Mesenchymal stem cell (in vitro differentiated cells and primary cell): Measurements from ENCODE around the gene DPF3.
A peak's percentile ranks its signal among the peaks of the same experiment; 100 is the strongest.

Experiments used
- DNase-seq: peaks from one replicate; pipeline ENCODE4 v3.0.0-alpha.2; 2013
- H2AFZ ChIP-seq: one replicate; pipeline ENCODE4 v1.6.1; 2013; ENCODE audit warnings: low read depth, mild to moderate bottlenecking, control low read depth, inconsistent platforms, low read length, moderate library complexity
- H2AK5ac ChIP-seq: 2 replicates; pipeline ENCODE4 v1.6.1; 2013; ENCODE audit warnings: low read length, moderate library complexity, mild to moderate bottlenecking, inconsistent platforms; ENCODE audit not compliant: severe bottlenecking
- H2BK120ac ChIP-seq: one replicate; pipeline ENCODE4 v1.6.1; 2013; ENCODE audit warnings: low read depth, mild to moderate bottlenecking, inconsistent platforms, low read length, moderate library complexity
- H2BK12ac ChIP-seq, 2 experiments: one replicate each; pipeline ENCODE4 v1.6.1; 2013; ENCODE audit warnings: inconsistent platforms in 2 of 2, low read length in 2 of 2, mild to moderate bottlenecking in 2 of 2, moderate library complexity in 2 of 2, control low read depth in 1 of 2
- H2BK15ac ChIP-seq: one replicate; pipeline ENCODE4 v1.6.1; 2013; ENCODE audit warnings: mild to moderate bottlenecking, low read depth, inconsistent platforms; ENCODE audit not compliant: poor library complexity, severe bottlenecking
- H2BK5ac ChIP-seq: 2 replicates; pipeline ENCODE4 v1.6.1; 2013; ENCODE audit warnings: low read depth, mild to moderate bottlenecking, low read length, control low read depth, inconsistent platforms; ENCODE audit not compliant: poor library complexity, severe bottlenecking
- H3K14ac ChIP-seq, 2 experiments: one replicate each; pipeline ENCODE4 v1.6.1; 2013; ENCODE audit warnings: inconsistent platforms in 2 of 2, low read length in 2 of 2, control low read depth in 1 of 2, mild to moderate bottlenecking in 1 of 2, moderate library complexity in 1 of 2
- H3K18ac ChIP-seq, 2 experiments: one replicate each; pipeline ENCODE4 v1.6.1; 2013; ENCODE audit warnings: inconsistent platforms in 2 of 2, low read length in 2 of 2, control low read depth in 1 of 2, low read depth in 1 of 2, mild to moderate bottlenecking in 1 of 2
- H3K23ac ChIP-seq, 2 experiments: one replicate each; pipeline ENCODE4 v1.6.1; 2013; ENCODE audit warnings: inconsistent platforms in 2 of 2, low read length in 2 of 2, mild to moderate bottlenecking in 2 of 2, moderate library complexity in 2 of 2, control low read depth in 1 of 2
- H3K27ac ChIP-seq: 2 replicates; pipeline ENCODE4 v1.5.1; 2013; ENCODE audit warnings: mild to moderate bottlenecking, moderate library complexity, low read length, control low read depth, inconsistent platforms; ENCODE audit not compliant: poor library complexity, severe bottlenecking
- H3K27me3 ChIP-seq, 2 experiments: 2 replicates each; pipeline versions ENCODE4 v1.6.1 to v1.7.0; 2013; ENCODE audit warnings: low read length in 2 of 2, mild to moderate bottlenecking in 2 of 2, moderate library complexity in 2 of 2, control low read depth in 1 of 2, inconsistent platforms in 1 of 2; ENCODE audit not compliant: control insufficient read depth in 1 of 2, insufficient read depth in 1 of 2
- H3K36me3 ChIP-seq, 2 experiments: 2 replicates each; pipeline versions ENCODE4 v1.6.1 to v1.7.0; 2013; ENCODE audit warnings: low read length in 2 of 2, control low read depth in 1 of 2, inconsistent platforms in 1 of 2, low read depth in 1 of 2, mild to moderate bottlenecking in 1 of 2; ENCODE audit not compliant: insufficient read depth in 2 of 2, control insufficient read depth in 1 of 2
- H3K4ac ChIP-seq, 2 experiments: one replicate each; pipeline ENCODE4 v1.6.1; 2013; ENCODE audit warnings: inconsistent platforms in 2 of 2, low read length in 2 of 2, mild to moderate bottlenecking in 2 of 2, moderate library complexity in 2 of 2, control low read depth in 1 of 2, low read depth in 1 of 2
- H3K4me1 ChIP-seq: 2 replicates; pipeline ENCODE4 v1.6.1; 2013; ENCODE audit warnings: low read depth, low read length, control low read depth; ENCODE audit not compliant: control insufficient read depth, insufficient read depth
- H3K4me2 ChIP-seq: 2 replicates; pipeline ENCODE4 v1.6.1; 2013; ENCODE audit warnings: low read length, mild to moderate bottlenecking, inconsistent platforms; ENCODE audit not compliant: poor library complexity, severe bottlenecking
- H3K4me3 ChIP-seq, 2 experiments: 2 replicates each; pipeline versions ENCODE4 v1.5.1 to v1.7.0; 2013; ENCODE audit warnings: low read length in 2 of 2, mild to moderate bottlenecking in 2 of 2, control low read depth in 1 of 2, low read depth in 1 of 2; ENCODE audit not compliant: insufficient read depth in 1 of 2
- H3K79me1 ChIP-seq: replicated peaks from 2 replicates; pipeline ENCODE4 v1.6.1; 2013; ENCODE audit warnings: mild to moderate bottlenecking, control low read depth, low read length, inconsistent platforms; ENCODE audit not compliant: poor library complexity, severe bottlenecking
- H3K9ac ChIP-seq: 2 replicates; pipeline ENCODE4 v1.7.0; 2013; ENCODE audit warnings: mild to moderate bottlenecking, low read length, moderate library complexity
- H3K9me3 ChIP-seq: 2 replicates; pipeline ENCODE4 v1.7.0; 2013; ENCODE audit warnings: mild to moderate bottlenecking, low read length; ENCODE audit not compliant: control insufficient read depth
- H4K8ac ChIP-seq: one replicate; pipeline ENCODE4 v1.6.1; 2013; ENCODE audit warnings: inconsistent platforms, mild to moderate bottlenecking, low read length, moderate library complexity
- H4K91ac ChIP-seq: one replicate; pipeline ENCODE4 v1.6.1; 2013; ENCODE audit warnings: mild to moderate bottlenecking, low read length, inconsistent platforms
- WGBS: methylation state at CpG from one replicate; pipeline ENCODE4 v1.1.7; 2013; ENCODE audit warnings: mixed read lengths; 5-methylcytosine and 5-hydroxymethylcytosine counted together

Gene DPF3

GRCh38 chr14:72731252-72732020 is 162.5 kb downstream of the DPF3 start:
- Histone ChIP-seq H3K18ac (no peak overlapping the region), H2AK5ac (no peak overlapping the region), H4K8ac (no peak overlapping the region), H3K9me3 (no peaks in the 10 kb centered on the region), H4K91ac (peak overlapping the region; percentile 35), H3K14ac (no peak overlapping the region), H3K4me2 (no peak overlapping the region), H2BK15ac (no peak overlapping the region), H3K27me3 (peaks cover 0 to 12% of the 10 kb centered on the region in 2 experiments), H3K23ac (no peak overlapping the region), H3K4me3 (no peak overlapping the region), H2BK120ac (no peak overlapping the region), H3K36me3 (peaks cover 10 to 33% of the 10 kb centered on the region in 2 experiments), H3K27ac (no peak overlapping the region), H2BK12ac (no peak overlapping the region), H3K79me1 (peaks cover 44% of the 10 kb centered on the region), H2BK5ac (no peak overlapping the region), H3K4ac (no peak overlapping the region), H3K9ac (no peak overlapping the region), H3K4me1 (peaks cover 4% of the 10 kb centered on the region), H2AFZ (no peak overlapping the region)
- DNase-seq, result no peak
- whole genome bisulfite sequencing, result 91% methylated on average over 16 of the region's 18 CpGs

GRCh38 chr14:72730468-72730867 is 163.4 kb downstream of the DPF3 start:
- Histone ChIP-seq H3K36me3 (peaks cover 10 to 38% of the 10 kb centered on the region in 2 experiments), H3K4me2 (no peak overlapping the region), H2BK12ac (no peak overlapping the region), H2AK5ac (no peak overlapping the region), H3K27ac (no peak overlapping the region), H3K9ac (no peak overlapping the region), H3K18ac (no peak overlapping the region), H3K23ac (no peak overlapping the region), H3K27me3 (peaks cover 0 to 12% of the 10 kb centered on the region in 2 experiments), H3K79me1 (peaks cover 45% of the 10 kb centered on the region), H2BK5ac (no peak overlapping the region), H2BK120ac (no peak overlapping the region), H3K9me3 (no peaks in the 10 kb centered on the region), H3K4me3 (no peak overlapping the region), H4K8ac (no peak overlapping the region), H2BK15ac (no peak overlapping the region), H3K14ac (no peak overlapping the region), H4K91ac (no peak overlapping the region), H2AFZ (no peak overlapping the region), H3K4ac (no peak overlapping the region), H3K4me1 (peaks cover under 1% of the 10 kb centered on the region)
- 100% methylated on average over 1 of the region's 4 CpGs for WGBS
- DNase-seq, result no peak

GRCh38 chr14:72726444-72726843 is 167.5 kb downstream of the DPF3 start:
- Histone ChIP-seq H3K9ac (no peak overlapping the region), H3K4me3 (no peak overlapping the region), H2BK12ac (peak overlapping the region in 1 of 2 experiments; percentile 17), H3K14ac (peak overlapping the region in 1 of 2 experiments; percentile 85), H3K4ac (peak overlapping the region in 1 of 2 experiments; percentile 29), H3K4me1 (no peaks in the 10 kb centered on the region), H4K8ac (peak overlapping the region; percentile 25), H2AFZ (no peak overlapping the region), H3K4me2 (no peak overlapping the region), H2BK5ac (no peak overlapping the region), H2BK120ac (no peak overlapping the region), H3K9me3 (no peaks in the 10 kb centered on the region), H3K27me3 (no peaks in the 10 kb centered on the region), H3K18ac (peak overlapping the region in 1 of 2 experiments; percentile 62), H3K23ac (no peak overlapping the region), H3K79me1 (peaks cover 38% of the 10 kb centered on the region), H2BK15ac (no peak overlapping the region), H4K91ac (peak overlapping the region; percentile 16), H3K27ac (no peak overlapping the region), H3K36me3 (peaks cover 10 to 45% of the 10 kb centered on the region in 2 experiments), H2AK5ac (no peak overlapping the region)
- DNase-seq, result peak; percentile 87
- WGBS, result 22% methylated on average over 8 of the region's 9 CpGs

- Histone ChIP-seq H3K23ac (no peak overlapping the region), H4K8ac (no peak overlapping the region), H3K27ac (no peak overlapping the region), H3K14ac (no peak overlapping the region), H3K4me2 (no peak overlapping the region), H2AFZ (no peak overlapping the region), H3K36me3 (peaks cover 4 to 44% of the 10 kb centered on the region in 2 experiments), H3K4ac (no peak overlapping the region), H3K4me3 (no peak overlapping the region), H2AK5ac (no peak overlapping the region), H2BK120ac (no peak overlapping the region), H4K91ac (no peak overlapping the region), H3K9me3 (no peaks in the 10 kb centered on the region), H3K4me1 (peaks cover 2% of the 10 kb centered on the region), H3K27me3 (no peaks in the 10 kb centered on the region), H2BK15ac (no peak overlapping the region), H3K18ac (no peak overlapping the region), H2BK12ac (peak overlapping the region in 1 of 2 experiments; percentile 45), H2BK5ac (no peak overlapping the region), H3K9ac (no peak overlapping the region), H3K79me1 (peaks cover 45% of the 10 kb centered on the region)
- no peak for DNase-seq
- 79% methylated on average over 6 of the region's 6 CpGs for WGBS
These were observed 169.9 kb downstream of the DPF3 start for GRCh38 chr14:72723858-72724530.
